Middle frontal gyrus (tissue), 1 donor: ENCODE measurements around the gene DCAF4.

ENCODE experiments used
- DNase-seq: peaks from one replicate; pipeline ENCODE4 v3.0.0-alpha.2; 2015; ENCODE audit warnings: low spot score; ENCODE audit errors: extremely low spot score

DCAF4 gene

GRCh38 chr14:72894623-72895378, 31.5 kb upstream of the DCAF4 start:
- no peak for DNase-seq

DNA sequence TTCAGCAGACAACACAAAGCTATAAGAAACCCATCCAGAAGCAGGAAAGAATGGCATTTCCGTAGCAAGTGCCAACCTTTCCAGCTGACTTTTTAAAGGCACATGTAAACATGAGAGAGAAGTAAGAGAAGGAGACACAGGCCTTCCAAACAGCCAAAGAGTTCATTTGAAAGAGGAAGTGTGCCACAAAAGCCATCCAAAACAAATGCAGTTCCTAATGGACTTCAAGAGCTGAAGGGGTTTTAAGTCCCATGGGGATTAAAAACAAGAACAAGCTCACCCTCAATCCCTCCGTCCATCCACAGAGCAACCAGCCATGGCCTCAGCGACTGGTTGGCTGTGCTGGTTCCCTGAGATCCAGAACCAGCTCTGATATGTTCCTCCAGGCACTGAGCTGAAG, 27.8 kb upstream of the DCAF4 start:
- no peak for DNase-seq

DNA sequence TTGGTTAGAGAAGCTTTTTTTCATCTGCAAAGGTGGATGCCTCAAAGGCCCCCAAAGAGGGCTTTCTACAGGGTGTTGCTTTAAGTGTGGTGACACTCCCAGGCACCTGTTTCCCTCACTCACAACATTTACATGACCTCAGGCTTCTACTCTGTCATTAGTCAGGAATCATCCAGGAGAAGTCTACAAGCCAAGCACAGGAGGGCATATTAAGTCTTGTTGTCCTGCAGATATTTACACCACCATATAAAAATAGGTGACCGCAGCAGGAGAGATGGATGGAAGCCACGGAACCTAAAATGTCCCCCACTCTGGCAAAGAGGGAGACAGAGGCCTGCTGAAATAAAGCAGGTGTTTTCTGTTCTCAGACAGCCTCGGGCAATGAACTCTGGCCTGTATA, 24.9 kb upstream of the DCAF4 start:
- DNase-seq, result no peak

GRCh38 chr14:72902801-72903530, 23.3 kb upstream of the DCAF4 start:
- DNase-seq, result no peak

DNA sequence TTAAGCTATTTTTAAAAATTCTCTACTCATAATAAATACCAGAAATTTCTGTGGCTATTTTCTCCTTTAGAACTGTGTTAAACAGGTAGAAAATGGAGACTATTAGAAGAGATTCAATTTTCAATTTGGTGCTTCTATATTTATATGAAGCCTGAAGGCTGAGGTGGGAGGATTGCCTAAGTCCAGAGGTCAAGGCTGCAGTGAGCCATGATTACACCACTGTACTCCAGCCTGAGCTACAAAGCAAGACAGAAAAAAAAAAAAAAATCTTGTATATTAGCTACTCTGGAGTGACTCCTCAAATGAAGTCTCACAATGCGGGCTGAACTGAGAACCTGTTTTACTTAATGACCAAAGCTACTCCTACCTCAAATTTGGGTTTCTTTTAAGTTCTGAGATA, 22.5 kb upstream of the DCAF4 start:
- no peak for DNase-seq

DNA sequence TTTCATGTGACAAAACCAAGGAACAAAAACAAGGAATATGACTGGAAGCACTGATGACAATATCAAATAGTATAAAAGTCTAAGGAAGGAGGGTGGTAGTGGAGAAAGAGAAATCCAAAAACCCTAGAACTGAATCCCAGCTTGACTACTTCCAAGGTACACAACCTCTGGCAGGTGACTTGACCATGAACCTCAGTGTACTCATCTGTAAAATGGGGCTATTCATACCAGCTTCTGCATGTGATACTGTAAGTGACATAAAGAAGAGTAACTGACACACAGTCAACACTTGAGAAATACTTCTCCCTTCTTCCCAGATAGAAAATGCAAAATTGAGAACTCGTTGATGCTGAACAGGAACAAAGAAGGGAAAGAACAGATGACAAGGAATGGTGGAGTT, 22.0 kb upstream of the DCAF4 start:
- no peak for DNase-seq

GRCh38 chr14:72904840-72905561, 21.3 kb upstream of the DCAF4 start:
- DNase-seq, result peak; percentile 73

GRCh38 chr14:72906316-72906715, 19.9 kb upstream of the DCAF4 start:
- no peak for DNase-seq

DNA sequence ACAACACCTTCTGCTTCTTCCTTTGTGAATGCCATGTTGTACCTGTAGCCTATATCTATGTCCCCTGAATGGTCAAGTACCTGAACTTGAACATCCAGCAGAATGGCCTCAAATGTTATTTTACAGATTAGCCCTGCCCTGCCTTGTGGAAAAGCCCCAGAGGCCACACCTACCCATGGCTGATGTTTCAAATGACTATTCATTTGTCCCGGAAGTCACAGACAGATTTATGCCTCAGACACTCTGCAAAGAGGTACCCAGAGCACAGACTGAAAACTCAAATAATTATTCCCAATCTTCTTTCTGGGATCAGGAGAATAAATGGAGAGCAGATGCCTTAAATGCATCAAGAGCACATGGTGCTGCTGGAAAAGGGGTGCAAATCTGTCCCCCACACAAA, 19.4 kb upstream of the DCAF4 start:
- no peak for DNase-seq

GRCh38 chr14:72907886-72908285, 18.4 kb upstream of the DCAF4 start:
- no peak for DNase-seq

DNA sequence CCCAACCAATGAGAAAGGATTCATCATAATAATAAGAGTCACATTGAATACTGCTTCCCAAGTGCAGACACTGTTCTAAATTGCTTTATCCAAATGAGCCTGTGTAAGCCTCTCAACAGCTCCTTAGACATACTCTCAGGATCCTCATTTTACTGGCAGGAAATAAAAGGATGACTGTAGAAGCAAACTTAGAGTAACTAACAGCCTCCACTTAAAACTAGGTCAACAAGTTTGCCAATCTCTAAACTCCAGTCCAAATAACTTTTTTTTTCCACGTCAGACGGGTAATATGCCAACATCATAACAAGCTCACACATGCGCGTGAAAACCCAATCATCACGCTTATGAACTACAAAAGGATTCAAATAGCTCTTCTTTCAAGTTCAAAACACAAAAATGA, 17.1 kb upstream of the DCAF4 start:
- DNase-seq, result no peak

DNA sequence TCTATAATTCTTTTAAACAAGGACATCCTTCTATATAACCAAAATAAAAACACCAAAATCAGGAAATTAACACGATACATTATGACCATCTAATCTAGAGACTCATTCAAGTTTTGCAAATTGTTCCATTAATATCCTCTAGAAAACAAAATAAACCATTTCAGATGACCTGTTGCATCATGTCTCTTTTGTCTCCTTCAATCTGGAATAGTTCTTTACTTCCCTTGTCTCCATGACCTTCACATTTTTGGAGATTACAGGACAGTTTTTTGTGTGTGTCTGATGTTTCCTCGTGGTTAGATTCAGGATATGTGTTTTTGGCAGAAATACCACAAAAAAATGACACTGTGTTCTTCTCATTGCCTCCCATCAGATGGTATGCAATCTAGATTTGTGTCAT, 12.5 kb upstream of the DCAF4 start:
- no peak for DNase-seq

DNA sequence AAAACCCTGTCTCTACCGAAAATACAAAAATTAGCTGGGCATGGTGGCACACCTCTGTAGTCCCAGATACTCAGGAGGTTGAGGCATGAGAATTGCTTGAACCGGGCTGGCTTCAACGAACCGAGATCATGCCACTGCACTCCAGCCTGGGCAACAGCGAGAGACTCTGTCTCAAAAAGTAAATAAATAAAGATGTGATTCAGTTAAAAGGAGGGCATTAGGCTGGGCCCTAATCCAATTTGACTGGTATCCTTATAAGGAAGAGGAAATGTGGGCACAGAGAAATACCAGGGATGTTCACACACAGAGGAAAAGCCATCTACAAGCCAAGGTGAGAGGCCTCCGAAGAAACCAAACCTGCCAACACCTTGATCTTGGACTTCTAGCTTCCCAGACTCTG, 10.1 kb upstream of the DCAF4 start:
- no peak for DNase-seq

- DNase-seq, result no peak
These were observed 9.0 kb upstream of the DCAF4 start for GRCh38 chr14:72917094-72917802.

GRCh38 chr14:72920008-72920407, 6.3 kb upstream of the DCAF4 start:
- DNase-seq, result no peak

DNA sequence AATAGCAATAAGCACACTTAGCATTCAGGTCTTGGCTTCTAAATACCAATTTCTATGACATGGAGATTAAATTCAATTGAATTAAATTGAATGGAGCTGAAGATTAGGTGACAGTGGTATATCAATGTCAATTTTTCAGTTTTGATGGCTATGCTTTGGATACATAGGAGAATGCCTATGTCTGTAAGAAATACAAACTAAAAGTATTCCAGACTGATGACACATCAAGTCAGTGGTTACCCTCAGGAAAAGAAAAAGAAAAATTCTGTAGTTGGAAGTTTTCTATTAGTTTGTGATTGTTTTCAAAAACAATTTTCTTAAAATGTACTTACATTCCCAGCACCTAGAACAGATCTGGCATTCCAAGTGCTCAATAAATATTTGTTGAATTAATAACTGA, 4.9 kb upstream of the DCAF4 start:
- DNase-seq, result no peak

GRCh38 chr14:72924337-72924736, 1.9 kb upstream of the DCAF4 start:
- DNase-seq, result no peak

DNA sequence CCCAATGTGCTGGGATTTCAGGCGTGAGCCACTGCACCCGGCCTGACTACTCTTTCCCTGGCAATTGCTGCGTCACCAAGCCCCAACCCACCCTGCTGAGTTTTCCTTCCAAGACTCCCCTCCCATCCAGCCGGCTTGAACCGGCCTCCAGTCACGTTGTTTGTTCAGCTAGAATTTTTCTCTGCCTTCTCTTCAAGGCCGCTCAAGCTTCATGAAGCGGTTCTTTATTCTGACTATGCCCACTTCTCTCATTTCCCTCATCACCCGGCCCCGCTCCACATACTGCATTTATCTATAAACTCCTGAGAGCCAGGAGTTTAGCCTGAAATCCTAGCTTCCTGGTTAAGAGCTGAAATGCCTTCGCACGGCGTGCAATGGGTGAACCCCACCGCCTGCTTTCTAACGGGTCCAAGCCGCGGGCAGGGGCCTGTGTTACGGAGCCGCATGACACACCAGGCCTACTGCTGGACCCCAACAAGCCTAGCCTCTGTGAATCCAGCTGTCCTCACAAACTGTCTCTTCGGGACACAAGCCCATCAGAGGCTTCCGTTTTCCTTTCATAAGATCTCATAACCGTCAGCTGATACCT, 999 bp upstream of the DCAF4 start:
- no peak for DNase-seq

GRCh38 chr14:72925815-72926291, 411 bp upstream of the DCAF4 start:
- DNase-seq, result no peak

GRCh38 chr14:72928872-72929271, 2.6 kb downstream of the DCAF4 start:
- DNase-seq, result no peak
